Measurements from ENCODE around the gene PDE6A. TPM values are rescaled to one million over a fixed set of nuclear protein-coding genes. Genes with fewer than 3 reads are reported as not detected.
A peak's percentile ranks its signal among the peaks of the same experiment; 100 is the strongest.

Gene PDE6A
- total and polyA plus RNA-seq, 9 of the 15 experiments (the other 6 are each of a cell fraction or from before 2014, with no cell fraction given) = 0.01 to 0.04 (median 0.01) TPM; not detected in 6

DNA sequence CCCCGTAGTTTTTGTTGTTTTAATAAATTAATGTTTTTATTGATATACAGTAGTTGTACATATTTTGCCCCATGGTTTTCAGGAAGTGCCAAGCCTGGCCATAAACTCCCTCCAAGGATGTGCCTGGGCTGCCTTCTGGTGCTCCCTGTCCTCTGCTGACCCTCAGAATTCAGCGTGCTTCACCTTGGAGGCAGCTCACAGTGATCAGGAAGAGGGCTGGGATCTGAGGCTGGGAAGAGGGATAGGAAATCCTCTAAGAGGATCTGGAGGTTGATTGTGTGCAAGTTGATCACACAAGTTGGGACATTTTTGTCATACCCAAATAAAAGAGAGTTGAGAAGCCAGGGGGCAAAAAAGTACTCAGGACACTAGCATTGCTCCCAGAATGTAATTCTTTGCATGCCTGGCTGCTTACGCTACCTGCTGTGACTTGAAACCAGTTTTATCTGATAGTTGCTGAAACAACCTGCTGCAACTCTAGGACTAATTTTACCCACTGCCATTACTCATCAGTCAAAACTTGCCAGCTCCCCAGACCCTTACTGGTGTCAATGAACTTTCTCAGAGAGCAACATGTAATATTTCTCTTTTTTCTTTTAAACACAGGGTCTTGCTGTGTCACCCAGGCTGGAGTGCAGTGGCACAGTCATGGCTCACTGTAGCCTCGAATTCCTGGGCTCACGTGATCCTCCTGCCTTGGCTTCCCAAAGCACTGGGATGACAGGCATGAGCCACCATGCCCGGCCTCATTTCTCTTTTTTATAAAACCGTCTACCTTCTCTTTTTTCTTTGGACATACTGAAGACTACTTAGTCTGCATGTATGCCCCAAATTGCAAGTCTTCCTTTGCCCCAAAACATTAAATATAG is 29.0 kb downstream of the PDE6A start (continued):
- TF ChIP-seq, protein P1, sequence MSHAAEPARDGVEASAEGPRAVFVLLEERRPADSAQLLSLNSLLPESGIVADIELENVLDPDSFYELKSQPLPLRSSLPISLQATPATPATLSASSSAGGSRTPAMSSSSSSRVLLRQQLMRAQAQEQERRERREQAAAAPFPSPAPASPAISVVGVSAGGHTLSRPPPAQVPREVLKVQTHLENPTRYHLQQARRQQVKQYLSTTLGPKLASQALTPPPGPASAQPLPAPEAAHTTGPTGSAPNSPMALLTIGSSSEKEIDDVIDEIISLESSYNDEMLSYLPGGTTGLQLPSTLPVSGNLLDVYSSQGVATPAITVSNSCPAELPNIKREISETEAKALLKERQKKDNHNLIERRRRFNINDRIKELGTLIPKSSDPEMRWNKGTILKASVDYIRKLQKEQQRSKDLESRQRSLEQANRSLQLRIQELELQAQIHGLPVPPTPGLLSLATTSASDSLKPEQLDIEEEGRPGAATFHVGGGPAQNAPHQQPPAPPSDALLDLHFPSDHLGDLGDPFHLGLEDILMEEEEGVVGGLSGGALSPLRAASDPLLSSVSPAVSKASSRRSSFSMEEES (CRISPR knock-in tag; IDR thresholded peaks at IDR 0.05) = peak; percentile 43; the same call in 1 of the 2 replicates
- TF ChIP-seq, protein P2, sequence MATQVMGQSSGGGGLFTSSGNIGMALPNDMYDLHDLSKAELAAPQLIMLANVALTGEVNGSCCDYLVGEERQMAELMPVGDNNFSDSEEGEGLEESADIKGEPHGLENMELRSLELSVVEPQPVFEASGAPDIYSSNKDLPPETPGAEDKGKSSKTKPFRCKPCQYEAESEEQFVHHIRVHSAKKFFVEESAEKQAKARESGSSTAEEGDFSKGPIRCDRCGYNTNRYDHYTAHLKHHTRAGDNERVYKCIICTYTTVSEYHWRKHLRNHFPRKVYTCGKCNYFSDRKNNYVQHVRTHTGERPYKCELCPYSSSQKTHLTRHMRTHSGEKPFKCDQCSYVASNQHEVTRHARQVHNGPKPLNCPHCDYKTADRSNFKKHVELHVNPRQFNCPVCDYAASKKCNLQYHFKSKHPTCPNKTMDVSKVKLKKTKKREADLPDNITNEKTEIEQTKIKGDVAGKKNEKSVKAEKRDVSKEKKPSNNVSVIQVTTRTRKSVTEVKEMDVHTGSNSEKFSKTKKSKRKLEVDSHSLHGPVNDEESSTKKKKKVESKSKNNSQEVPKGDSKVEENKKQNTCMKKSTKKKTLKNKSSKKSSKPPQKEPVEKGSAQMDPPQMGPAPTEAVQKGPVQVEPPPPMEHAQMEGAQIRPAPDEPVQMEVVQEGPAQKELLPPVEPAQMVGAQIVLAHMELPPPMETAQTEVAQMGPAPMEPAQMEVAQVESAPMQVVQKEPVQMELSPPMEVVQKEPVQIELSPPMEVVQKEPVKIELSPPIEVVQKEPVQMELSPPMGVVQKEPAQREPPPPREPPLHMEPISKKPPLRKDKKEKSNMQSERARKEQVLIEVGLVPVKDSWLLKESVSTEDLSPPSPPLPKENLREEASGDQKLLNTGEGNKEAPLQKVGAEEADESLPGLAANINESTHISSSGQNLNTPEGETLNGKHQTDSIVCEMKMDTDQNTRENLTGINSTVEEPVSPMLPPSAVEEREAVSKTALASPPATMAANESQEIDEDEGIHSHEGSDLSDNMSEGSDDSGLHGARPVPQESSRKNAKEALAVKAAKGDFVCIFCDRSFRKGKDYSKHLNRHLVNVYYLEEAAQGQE (IDR thresholded peaks at IDR 0.05; ENCODE audit: borderline replicate concordance) = no peak
- TF ChIP-seq, protein P2 (CRISPR knock-in tag; IDR thresholded peaks at IDR 0.05; ENCODE audit: low read depth) = no peak
- TF ChIP-seq, protein P3, sequence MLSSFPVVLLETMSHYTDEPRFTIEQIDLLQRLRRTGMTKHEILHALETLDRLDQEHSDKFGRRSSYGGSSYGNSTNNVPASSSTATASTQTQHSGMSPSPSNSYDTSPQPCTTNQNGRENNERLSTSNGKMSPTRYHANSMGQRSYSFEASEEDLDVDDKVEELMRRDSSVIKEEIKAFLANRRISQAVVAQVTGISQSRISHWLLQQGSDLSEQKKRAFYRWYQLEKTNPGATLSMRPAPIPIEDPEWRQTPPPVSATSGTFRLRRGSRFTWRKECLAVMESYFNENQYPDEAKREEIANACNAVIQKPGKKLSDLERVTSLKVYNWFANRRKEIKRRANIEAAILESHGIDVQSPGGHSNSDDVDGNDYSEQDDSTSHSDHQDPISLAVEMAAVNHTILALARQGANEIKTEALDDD (IDR thresholded peaks at IDR 0.05) = 0 out of 2 replicates have a peak, but pooled peaks have one; percentile 53
- TF ChIP-seq, protein P4, sequence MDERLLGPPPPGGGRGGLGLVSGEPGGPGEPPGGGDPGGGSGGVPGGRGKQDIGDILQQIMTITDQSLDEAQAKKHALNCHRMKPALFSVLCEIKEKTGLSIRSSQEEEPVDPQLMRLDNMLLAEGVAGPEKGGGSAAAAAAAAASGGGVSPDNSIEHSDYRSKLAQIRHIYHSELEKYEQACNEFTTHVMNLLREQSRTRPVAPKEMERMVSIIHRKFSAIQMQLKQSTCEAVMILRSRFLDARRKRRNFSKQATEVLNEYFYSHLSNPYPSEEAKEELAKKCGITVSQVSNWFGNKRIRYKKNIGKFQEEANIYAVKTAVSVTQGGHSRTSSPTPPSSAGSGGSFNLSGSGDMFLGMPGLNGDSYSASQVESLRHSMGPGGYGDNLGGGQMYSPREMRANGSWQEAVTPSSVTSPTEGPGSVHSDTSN (CRISPR knock-in tag; IDR thresholded peaks at IDR 0.05; ENCODE audit: low read depth) = no peak
- TF ChIP-seq, protein P4 (tag; conservative IDR thresholded peaks at IDR 0.05; ENCODE audit: low read depth) = 0 out of 2 replicates have a peak, but pooled peaks have one; percentile 18
- no peak for TF ChIP-seq ZNF232 (CRISPR knock-in tag; IDR thresholded peaks at IDR 0.05)
- 0 out of 2 replicates have a peak, but pooled peaks have one; percentile 14 for TF ChIP-seq SMARCA4 (IDR thresholded peaks at IDR 0.05)
